GM19035 (cell line): ENCODE data around the gene NT5DC1.
"Not testable (repeated sequence)": the region's sequence is repeated elsewhere in the genome, so short reads cannot be mapped to it uniquely, and the experiment has no call there.

Source experiments
- ATAC-seq: cut with Tn5 transposase; IDR thresholded peaks from one replicate; pipeline ENCODE4 v1.9.1; 2021; ENCODE audit not compliant: unreplicated experiment

NT5DC1 gene

GRCh38 chr6:116088946-116089345 lies 11.7 kb upstream of the NT5DC1 start:
- ATAC-seq = no peak

GRCh38 chr6:116090251-116090650 lies 10.4 kb upstream of the NT5DC1 start:
- ATAC-seq = peak; percentile 59

DNA sequence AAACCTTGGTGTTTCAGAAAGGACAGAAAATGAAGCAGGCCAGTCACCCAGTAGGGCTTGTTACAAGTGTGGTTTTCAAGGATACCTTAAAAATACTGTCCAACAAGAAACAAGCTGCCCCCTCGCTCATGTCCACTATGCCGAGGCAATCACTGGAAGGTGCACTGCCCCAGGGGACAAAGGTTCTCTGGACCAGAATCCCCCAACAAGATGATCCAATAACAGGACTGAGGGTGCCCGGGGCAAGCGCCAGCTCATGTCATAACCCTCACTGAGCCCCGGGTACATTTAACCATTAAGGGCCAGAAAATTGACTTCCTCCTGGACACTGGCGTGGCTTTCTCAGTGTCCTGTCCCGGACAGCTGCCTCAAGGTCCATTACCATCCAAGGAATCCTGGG lies 6.6 kb upstream of the NT5DC1 start:
- ATAC-seq = no peak

DNA sequence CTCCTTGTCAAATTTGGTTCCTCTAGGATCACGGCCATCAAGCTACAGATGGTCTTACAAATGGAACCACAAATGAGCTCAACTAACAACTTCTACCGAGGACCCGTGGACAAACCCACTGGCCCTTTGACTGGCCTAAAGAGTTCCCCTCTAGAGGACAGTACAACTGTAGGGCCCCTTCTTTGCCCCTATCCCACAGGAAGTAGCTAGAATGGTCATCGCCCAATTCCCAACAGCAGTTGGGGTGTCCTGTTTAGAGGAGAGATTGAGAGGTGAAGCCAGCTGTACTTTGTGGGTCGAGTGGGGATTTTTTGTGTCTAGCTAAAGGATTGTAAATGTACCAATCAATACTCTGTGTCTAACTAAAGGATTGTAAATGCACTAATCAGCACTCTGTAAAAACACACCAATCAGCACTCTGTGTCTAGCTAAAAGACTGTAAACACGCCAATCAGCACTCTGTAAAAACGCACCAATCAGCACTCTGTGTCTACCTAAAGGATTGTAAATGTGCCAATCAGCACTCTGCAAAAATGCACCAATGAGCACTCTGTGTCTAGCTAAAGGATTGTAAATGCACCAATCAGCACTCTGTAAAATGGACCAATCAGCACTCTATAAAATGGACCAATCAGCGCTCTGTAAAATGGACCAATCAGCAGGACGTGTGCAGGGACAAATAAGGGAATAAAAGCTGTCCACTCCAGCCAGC lies 4.4 kb upstream of the NT5DC1 start:
- not testable (repeated sequence) for ATAC-seq

- ATAC-seq = no peak
Measured at GRCh38 chr6:116096979-116097816, 3.5 kb upstream of the NT5DC1 start.

DNA sequence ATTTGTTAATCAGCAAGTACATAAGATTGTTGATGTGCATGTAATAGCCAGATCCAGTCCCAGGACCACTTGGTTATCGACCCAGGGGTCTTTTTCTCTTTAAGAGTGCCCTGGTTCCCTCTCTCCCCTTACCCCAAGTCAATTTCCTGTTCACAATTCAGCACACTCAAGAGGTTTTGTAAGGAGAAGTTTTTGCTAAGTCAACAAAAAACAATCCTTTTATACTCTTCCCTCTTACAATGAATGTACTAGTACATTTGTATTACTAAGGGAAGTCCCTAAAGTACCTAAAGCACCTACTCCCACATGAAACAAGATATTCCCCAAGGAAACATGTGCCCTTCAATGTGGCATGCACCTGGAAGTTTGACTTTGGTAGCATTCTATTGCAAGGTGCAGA lies 1.6 kb upstream of the NT5DC1 start:
- ATAC-seq = no peak

GRCh38 chr6:116101302-116101718 lies 657 bp downstream of the NT5DC1 start:
- ATAC-seq = no peak

DNA sequence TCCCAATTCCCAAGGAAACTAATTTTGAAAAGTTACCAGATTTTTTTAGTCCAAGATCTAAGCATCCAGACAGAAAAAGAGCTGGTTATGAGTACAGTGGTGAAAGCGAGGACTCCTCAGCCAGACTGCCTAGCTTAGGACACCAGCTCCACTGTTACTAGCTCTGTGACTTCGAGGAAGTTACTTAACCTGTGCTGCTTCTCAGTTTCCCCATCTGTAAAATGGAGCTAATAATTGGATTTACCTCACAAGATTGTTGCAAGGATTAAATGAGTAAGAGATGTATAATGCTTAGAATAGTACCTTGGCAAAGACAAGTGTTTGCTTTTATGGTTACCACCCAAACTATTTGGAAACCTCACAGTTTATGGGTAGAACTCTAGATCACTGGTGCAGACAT lies 1.1 kb downstream of the NT5DC1 start:
- no peak for ATAC-seq

DNA sequence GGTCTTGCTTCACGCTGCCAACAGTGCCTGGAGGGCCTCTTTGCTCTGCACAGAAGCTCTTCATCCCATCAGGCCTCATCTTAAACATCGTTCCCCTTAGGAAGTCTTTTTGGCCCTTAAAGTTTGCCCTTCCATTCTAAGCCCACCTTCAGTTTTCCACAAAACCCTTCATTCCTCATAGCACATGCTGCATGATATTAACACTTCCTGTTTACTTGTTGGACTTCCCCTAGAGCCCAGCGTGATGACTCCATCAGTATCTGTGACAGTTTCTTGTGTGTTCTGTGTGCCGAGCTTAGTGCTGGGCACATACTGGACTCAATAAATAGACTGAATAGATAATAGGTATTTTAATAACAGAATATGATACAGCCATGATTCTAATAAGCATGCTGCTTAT lies 2.2 kb downstream of the NT5DC1 start:
- ATAC-seq = no peak

GRCh38 chr6:116104636-116105035 lies 4.0 kb downstream of the NT5DC1 start:
- ATAC-seq = no peak

- ATAC-seq = no peak
Measured at GRCh38 chr6:116105247-116105646, 4.6 kb downstream of the NT5DC1 start.

- ATAC-seq = no peak
Measured at GRCh38 chr6:116106146-116106545, 5.5 kb downstream of the NT5DC1 start.

DNA sequence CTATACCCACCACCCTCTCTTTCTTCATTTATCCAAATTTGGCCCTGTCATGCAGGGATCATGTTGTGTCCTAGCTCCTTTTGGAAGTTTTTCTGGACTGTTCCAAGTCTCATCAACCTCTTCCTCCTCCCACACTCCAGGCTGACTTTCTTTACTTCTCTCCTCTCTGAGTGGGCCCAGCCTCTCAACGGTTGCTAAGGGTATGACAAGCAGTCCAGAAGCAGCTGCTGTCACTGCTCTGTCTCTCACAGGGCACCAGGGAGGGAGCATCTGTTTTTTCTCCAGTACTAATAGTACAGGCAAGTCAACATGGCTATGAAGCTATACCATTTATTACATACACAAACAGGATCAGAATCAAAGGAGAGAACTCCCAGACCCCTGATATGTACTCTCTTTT lies 8.2 kb downstream of the NT5DC1 start:
- no peak for ATAC-seq

GRCh38 chr6:116111552-116112528 lies 11.2 kb downstream of the NT5DC1 start:
- peak; percentile 56 for ATAC-seq

DNA sequence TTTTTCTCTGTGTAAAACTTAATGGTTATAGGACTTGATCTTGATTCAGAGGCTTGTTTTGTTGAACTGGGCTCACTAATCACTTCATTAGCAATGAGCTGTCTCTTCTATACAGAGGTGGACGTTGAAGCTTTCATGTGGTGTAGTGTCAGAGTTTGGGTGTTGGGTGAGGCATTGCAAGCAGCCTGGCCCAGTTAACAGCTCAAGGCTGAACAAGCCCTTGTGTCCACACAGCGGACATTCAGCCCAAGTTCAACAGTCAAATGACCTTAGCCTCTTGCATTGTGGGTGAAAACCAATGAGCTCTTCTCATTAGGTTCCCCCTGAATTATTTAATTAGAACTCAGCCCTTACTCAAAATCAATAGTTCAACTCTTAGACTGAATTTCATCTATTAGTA lies 12.7 kb downstream of the NT5DC1 start:
- no peak for ATAC-seq

DNA sequence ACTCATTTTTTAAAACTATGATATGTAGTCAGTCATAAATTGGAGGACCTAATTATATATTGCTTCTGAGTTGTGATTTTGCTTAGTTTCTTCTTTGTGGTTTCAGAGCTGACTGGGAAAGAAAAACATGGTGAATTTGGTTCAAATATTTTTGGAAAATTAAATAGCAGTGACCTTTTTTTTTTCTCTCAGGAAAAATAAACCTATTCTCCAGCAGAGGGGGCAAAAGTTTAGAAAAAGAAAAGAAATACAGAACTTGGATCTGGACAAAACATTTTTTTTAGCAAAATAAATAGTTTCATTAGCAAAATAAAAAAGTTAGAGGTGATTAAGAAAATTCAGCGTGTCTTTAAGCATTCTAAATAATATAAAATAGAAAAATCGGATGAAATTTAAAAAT lies 15.1 kb downstream of the NT5DC1 start:
- ATAC-seq = no peak

DNA sequence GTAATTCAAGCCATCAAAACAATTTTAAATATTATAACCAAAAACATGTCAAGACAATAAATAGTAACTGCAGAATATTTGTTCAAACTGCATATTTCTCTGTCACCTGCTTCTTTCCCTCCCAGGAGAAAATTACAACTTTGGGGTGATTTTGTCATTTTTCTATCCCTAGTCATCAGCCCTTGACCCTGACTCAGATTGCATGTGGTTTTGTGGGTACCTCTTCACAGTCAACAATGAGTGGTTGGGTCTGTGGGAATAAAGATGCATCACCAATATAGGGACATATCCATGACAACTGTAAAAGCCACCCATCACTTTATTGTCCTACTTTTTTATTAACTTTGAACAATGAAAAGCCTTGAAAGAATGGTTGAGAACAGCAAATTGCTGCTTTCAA lies 18.0 kb downstream of the NT5DC1 start:
- no peak for ATAC-seq

DNA sequence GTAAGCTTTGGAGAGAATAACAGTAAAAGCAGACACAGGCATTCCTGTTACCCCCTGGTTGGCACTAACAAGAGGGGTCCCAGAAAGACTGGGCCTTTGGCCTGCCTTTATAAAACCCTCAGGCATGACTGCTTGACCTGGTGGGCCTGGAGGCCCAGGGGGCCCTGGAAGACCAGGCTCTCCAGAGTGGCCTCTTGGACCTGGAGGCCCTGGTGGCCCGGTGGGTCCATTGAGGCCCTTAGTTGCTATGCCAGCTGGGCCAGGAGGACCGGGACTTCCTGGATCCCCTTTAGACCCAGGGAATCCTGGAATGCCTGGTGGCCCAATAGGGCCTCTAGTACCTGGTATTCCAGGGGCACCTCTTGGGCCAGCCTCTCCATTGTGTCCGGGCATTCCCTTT lies 19.8 kb downstream of the NT5DC1 start:
- ATAC-seq = no peak

- no peak for ATAC-seq
Measured at GRCh38 chr6:116126032-116126431, 25.4 kb downstream of the NT5DC1 start, which contains the start of gene COL10A1. TSS of gene COL10A1 (minus strand) at chr6:116126132. CDS start at chr6:116125492, 640 bp downstream.

DNA sequence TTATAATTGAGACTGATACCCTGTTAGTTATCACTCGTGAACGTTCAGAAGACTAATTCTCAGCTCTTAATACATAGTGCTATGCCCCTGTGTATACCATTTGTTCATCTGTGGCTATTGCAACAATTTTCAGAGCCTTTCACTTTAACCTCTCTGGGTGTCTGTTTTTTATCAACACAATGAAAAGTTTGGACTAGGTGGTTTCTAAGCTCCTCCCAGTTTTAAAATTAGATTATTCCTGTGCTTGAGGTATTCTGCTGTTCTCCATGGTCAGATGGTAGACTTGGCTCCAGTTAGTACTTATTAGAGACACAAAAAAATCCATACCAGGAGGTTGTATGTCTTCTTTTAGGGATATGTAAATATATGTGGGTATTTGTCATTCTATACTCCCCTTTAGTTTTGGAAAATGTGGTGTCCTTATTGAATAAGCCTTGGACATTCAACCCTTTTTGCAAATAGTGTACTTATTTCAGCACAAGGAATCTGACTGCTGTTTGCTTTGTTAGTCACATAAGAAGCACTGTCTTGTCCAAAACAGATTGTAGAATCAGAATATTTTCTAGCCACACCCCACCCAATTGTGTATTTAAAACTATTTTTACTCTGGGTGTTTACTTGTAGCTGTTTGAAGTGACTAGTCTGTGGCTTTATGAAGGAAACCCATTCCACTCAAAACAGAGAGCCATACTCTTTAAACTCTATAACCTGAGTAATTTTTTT lies 27.3 kb downstream of the NT5DC1 start:
- no peak for ATAC-seq
